Stimulated activated CD8-positive, alpha-beta memory T cell treated with anti-CD3 and anti-CD28 coated beads, Interleukin-12 subunit alpha, Interleukin-12 subunit beta, amount 100 ng/mL, for 1 hour (primary cell): Measurements from ENCODE around the gene LRIT3.

ENCODE experiments used
- DNase-seq: peaks from one replicate; pipeline ENCODE4 v3.0.0-alpha.2; 2020; ENCODE audit warnings: low read depth

Gene LRIT3

GRCh38 chr4:109910256-109910655 lies 62.3 kb downstream of the LRIT3 start:
- DNase-seq, result no peak

GRCh38 chr4:109912706-109913595 lies 65.0 kb downstream of the LRIT3 start, which contains the start of gene EGF:
Gene EGF, plus strand, starts transcription at chr4:109912883. Its CDS starts 453 bp downstream, at chr4:109913336.
- no peak for DNase-seq

- DNase-seq, result no peak
Measured at GRCh38 chr4:109913596-109914241, 65.8 kb downstream of the LRIT3 start.

- no peak for DNase-seq
Measured at GRCh38 chr4:109914322-109914721, 66.4 kb downstream of the LRIT3 start.

- DNase-seq, result no peak
Measured at GRCh38 chr4:109915385-109916026, 67.6 kb downstream of the LRIT3 start.

GRCh38 chr4:109916027-109916409 lies 68.1 kb downstream of the LRIT3 start:
- no peak for DNase-seq

- no peak for DNase-seq
Measured at GRCh38 chr4:109921384-109921808, 73.5 kb downstream of the LRIT3 start.
